Stimulated activated CD8-positive, alpha-beta memory T cell treated with anti-CD3 and anti-CD28 coated beads, Interleukin-15, amount 100 ng/mL, for 4 hours (primary cell): ENCODE data around the gene KLK15.

Source experiments
- DNase-seq, 2 donors: peaks; one replicate each; pipeline ENCODE4 v3.0.0-alpha.2; 2020; ENCODE audit warnings: low read depth in 2 of 2

KLK15 gene

DNA sequence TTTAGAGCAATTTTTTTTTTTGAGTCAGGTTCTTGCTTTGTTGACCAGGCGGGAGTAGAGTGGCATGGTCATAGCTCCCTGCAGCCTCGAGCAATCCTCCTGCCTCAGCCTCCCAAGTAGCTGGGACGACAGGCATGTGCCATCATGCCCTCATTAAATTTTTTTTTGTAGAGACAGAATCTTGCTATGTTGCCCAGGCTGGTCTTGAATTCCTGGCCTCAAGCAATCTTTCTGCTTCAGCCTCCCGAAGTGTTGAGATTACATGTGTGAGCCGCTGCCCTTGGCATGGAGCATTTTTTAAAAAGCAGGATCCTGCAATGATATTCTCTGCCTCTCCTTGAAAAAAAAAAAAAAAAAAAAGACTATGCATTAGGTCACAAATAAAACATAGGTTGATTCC lies 57.2 kb downstream of the KLK15 start:
- DNase-seq: no peak
